Activated T-cell treated with anti-CD3 and anti-CD28 coated beads for 24 hours (primary cell): ENCODE measurements around the gene MBOAT1.

Experiments
- DNase-seq: peaks from one replicate; pipeline ENCODE4 v3.0.0-alpha.2; 2020; ENCODE audit warnings: low read depth

MBOAT1 gene

GRCh38 chr6:20135677-20136268, 76.5 kb downstream of the MBOAT1 start:
- DNase-seq = no peak

DNA sequence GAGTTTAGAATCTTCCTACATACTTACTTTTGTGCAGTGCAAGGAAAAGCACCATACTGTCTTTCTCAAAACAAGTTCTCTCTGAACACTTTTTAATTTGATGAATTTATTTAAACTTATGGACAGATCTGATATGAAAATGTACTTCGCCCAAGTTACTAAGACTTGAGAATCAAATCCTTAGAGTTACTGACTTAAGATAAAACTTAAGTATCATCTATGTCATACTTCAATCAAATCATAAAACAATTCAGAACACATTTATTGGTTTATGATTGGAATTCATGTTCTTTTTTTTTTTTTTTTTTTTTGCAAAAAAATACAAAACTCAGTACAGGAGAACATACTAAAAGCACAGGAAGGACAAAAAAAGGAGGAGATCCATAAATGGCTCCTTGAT, 77.7 kb downstream of the MBOAT1 start:
- no peak for DNase-seq

DNA sequence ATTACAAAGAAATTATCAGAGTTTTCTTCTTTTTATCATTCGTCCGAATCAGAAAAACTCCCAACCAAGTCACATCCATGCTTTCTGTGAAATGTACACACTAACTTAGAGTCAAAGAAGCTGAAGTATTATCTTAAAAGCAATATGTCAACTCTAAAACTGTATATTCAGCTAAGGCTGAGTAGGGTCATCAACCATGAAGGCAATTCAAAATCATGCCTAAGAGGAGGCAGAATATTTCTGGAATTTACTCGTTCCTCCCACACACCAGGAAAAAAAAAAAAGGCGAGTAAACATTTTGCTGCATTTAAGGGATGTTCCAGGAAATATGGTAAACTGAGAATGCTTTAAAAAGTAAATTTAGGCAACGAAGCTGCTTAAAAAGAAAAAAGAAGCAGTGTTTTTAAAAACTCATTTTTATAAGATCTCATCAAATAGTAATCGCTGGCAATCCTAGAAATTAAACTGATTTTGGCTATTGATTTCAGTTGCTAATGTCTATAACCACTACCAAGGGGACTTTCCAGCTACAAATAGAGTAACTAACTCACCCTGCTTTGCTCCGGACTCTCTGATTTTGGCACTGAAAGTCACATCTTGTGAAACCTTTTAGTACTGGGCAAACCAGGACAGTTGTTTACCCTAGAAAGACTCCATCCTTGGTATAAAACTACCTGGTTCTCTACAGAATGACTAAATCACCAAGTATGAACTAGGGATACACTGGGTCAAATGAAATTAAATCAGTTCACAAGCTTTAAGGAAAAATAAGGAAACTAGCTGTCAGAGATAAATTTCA, 82.8 kb downstream of the MBOAT1 start:
- no peak for DNase-seq

DNA sequence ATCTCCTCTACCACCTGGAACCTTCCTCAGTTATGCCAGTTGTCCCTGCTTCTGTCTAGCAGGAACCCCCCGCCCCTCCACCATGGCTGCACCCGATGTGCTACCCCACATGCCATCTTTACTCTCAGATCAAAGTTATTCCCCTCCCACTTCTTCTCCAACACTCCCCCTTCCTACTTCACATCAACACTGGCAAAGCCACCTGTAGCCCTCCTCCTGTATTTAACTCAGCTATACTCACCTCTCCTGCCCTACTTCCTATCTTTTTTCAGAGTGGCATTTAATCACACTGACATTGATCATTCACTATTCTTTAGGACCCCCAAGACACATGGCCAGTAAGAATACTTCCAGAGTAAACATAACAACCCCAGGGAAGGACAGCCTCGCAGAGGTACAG, 84.3 kb downstream of the MBOAT1 start:
- no peak for DNase-seq

- DNase-seq = peak; percentile 42
These were observed 85.2 kb downstream of the MBOAT1 start for GRCh38 chr6:20126789-20127653.

DNA sequence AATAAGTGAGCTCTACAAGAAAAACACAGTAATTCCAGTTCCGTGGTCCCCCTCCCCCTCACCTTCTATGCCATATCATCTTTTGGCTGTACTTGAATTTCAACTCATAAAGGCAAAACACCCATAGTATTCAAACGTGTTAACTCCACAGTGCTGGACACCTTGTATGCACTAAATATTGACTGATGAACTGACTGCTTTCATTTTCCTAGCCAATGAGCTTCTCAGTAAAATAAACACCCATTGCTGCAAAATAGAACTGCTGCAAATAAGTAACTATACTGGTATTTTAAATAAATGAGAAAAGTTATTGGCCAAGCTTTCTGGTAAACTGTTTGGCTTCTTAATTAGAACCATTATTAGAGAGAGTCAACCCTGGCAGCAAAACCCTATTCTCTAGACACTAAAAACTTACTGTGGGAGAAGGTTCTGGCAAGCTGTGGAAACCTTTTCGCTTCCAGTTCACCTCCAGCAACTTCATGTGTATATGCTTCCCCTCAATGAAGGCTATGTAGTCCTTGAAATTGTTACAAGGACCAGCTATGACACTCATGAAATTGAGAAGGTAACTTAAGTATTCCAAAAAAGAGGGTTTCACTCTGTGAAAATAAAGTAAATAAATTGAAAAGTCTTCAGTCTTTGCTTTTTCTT, 86.0 kb downstream of the MBOAT1 start:
- DNase-seq = no peak

GRCh38 chr6:20124545-20124944, 87.7 kb downstream of the MBOAT1 start:
- DNase-seq = no peak

- DNase-seq = no peak
These were observed 92.8 kb downstream of the MBOAT1 start for GRCh38 chr6:20119485-20119884.

DNA sequence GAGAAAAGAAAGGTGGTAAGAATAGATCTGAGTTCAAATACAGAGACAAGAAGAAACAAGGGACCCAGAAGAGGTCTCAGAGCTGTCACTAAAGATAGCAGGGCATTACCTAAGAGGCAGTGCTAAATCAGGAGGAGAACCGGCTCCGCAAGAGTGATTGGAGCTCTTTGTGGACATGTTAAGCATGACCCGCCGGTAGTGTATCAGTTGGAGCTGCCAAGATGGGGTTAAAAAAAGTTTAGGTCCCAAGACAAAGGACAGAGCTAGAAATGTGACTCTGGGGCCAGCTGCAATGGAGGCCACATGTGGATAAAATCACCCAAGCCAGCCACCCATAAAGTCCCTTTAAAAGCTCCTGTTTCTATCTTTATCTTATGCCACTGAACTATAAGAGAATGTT, 93.4 kb downstream of the MBOAT1 start:
- DNase-seq = no peak

GRCh38 chr6:20117474-20117873, 94.8 kb downstream of the MBOAT1 start:
- DNase-seq = no peak

DNA sequence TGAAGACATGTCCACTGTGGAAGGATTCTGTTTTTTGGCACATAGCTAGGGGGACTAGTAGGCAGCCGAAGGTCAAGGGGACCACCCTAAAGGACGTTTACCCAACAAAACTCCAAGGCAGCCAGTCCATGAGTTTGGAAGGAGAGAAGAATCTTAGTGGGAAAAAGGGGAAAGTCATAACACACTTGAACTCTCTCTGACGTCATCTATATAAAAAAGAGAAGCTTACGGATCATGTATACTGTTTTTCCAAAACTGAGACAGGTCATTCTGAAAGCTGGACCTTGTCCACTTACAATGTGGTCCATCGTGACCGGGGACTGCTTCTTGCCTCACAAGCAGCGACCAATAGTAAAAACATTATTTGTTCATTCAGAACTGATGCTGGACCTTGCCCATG, 95.5 kb downstream of the MBOAT1 start:
- no peak for DNase-seq

- DNase-seq = no peak
These were observed 96.9 kb downstream of the MBOAT1 start for GRCh38 chr6:20115246-20115980.

- DNase-seq = no peak
These were observed 98.5 kb downstream of the MBOAT1 start for GRCh38 chr6:20113649-20114224.

GRCh38 chr6:20112841-20113240, 99.4 kb downstream of the MBOAT1 start:
- no peak for DNase-seq

- no peak for DNase-seq
These were observed 100.0 kb downstream of the MBOAT1 start for GRCh38 chr6:20112241-20112640.

DNA sequence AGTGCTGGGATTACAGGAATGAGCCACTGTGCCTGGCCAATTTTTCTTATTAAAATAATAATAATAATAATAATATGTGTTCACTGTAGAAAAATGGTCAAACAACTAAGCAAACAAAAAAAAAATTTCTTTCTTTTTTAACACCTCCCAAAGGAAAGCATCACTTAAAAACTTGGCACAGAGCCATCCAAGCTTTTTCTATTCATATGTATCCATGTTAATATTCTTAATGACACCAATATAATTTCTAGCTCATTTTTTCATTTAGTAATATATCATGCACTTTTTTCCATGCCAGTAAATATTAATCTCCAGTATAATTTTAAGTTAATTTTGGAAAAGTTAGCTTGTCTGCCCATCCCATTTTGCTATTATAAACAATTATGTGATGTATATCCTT, 101.8 kb downstream of the MBOAT1 start:
- DNase-seq = no peak

GRCh38 chr6:20109526-20109925, 102.7 kb downstream of the MBOAT1 start:
- no peak for DNase-seq

GRCh38 chr6:20105838-20106237, 106.4 kb downstream of the MBOAT1 start:
- DNase-seq = no peak

DNA sequence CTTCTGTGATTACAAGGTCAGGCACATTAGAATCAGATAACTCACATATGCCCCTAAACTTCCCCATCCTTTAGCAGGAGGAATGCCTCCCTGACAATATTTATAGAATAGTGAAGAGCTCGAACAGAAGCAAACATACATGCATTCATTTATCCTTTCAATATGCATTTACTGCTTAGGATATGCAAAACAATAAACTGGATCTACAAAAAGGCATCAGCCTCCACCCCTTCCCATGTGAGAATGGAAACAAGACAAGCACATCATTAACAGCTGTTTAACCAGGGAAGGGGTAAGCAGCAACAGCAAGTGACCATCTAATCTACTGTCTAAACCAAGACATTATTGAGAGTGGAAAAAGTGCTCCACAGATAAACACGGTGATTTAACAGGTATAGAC, 107.6 kb downstream of the MBOAT1 start:
- no peak for DNase-seq

DNA sequence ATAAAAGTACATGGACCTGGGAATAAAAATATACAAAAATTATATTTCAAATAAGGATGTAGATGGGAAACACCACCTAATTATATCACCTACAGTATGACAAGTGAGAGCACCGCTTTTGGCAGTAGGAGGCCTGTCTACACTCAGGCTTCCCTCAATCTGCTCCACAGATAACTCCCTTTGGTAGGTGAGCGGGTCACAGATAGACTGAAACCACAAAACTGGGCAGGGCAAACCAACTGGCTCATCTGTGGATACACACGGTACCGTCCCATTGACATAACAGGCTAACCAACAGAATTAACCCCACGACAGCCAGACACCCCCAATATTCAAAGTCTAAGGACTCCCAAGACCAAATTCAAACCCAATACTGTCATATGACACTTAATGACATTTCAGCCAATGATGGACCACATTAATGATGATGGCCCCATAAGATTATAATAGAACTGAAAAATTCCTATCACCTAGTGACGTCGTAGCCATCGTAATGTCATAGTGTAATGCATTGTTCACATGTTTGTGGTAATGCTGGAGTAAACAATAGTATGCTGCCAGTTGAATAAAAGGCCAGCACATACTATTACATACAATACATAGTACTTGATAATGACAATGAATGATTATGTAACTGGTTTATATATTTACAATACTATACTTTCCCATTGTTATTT, 109.7 kb downstream of the MBOAT1 start:
- no peak for DNase-seq

GRCh38 chr6:20099156-20099555, 113.1 kb downstream of the MBOAT1 start:
- DNase-seq = no peak
